GM12864 (cell line): ENCODE results near the gene COLQ.

Experiments used
- DNase-seq: peaks from one replicate; pipeline ENCODE4 v3.0.0-alpha.2; 2011; ENCODE audit warnings: low read depth
- H3K4me3 ChIP-seq: 2 replicates; pipeline ENCODE4 v1.5.1; 2011; ENCODE audit warnings: mild to moderate bottlenecking, low read depth, low read length, control low read depth
- TF ChIP-seq, protein P1 (sequence below): IDR thresholded peaks from 2 replicates; pipeline ENCODE4 v1.5.1; 2011; ENCODE audit warnings: low read depth, mild to moderate bottlenecking, moderate library complexity, low read length, control low read depth, inconsistent platforms; ENCODE audit errors: missing control alignments

COLQ gene

DNA sequence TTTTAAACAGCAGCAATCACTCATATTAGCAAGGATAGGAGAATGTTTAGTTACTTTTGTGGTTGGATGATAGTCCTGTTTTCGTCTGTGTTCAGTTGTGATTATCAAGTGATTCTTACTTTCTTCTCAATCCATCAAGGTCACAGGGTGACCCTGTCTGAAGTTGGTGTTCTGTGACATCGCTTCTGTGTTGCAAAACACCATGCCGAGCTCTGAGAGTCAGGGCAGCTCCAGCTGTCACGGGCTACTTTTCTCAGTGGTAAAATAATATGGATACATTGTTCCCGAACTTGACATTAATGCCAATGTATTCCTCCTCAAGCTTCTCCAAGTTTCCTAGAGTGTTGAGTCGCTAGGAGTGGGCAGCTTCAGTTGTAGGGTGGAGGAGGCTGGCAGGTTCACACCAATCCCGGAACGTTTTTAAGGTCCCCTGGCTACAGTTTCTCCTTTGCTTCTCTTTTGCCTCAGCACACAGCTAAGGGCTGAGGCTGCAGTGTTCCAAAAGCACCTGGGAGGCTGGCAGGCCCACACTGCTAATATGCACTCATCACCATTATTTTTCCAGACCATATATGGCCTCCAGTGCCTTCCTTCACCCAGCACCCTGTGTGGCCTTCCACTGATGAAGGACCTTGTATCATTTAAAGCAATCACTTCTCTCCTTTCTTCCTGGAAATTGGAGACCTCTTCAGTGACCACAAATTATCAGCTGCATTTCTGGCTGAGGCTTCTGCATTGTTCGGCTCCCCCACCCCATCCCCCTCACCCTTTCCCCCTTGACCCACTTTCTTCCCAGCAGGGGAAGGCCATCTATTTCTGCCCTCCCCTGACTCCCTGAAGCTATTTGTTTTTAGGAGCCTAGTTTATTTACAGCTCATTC, 25.8 kb downstream of the COLQ start:
- TF ChIP-seq, protein P1, sequence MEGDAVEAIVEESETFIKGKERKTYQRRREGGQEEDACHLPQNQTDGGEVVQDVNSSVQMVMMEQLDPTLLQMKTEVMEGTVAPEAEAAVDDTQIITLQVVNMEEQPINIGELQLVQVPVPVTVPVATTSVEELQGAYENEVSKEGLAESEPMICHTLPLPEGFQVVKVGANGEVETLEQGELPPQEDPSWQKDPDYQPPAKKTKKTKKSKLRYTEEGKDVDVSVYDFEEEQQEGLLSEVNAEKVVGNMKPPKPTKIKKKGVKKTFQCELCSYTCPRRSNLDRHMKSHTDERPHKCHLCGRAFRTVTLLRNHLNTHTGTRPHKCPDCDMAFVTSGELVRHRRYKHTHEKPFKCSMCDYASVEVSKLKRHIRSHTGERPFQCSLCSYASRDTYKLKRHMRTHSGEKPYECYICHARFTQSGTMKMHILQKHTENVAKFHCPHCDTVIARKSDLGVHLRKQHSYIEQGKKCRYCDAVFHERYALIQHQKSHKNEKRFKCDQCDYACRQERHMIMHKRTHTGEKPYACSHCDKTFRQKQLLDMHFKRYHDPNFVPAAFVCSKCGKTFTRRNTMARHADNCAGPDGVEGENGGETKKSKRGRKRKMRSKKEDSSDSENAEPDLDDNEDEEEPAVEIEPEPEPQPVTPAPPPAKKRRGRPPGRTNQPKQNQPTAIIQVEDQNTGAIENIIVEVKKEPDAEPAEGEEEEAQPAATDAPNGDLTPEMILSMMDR, result no peak
- DNase-seq, result no peak
- no peak overlapping the region for H3K4me3 ChIP-seq

DNA sequence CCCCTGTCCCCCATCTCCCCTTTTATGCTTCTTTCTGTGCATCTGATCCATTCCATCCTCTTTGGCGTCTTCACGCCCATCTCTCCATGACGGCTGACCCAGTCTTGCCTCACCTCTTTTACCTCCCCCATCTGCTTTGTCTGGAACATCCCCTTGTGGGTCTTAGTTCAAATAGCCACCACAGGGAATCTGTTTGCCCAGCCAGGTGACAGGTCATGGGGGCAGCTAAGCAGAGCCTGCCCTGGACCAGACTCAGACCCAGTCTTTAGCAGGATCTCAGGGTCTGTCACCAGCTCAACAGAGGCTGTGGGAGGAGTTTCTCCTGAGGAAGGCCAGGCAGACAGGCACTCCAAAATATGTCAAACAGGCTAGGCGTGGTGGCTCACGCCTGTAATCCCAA, 28.1 kb downstream of the COLQ start:
- TF ChIP-seq, protein P1, result no peak
- DNase-seq, result no peak
- no peak overlapping the region for H3K4me3 ChIP-seq

DNA sequence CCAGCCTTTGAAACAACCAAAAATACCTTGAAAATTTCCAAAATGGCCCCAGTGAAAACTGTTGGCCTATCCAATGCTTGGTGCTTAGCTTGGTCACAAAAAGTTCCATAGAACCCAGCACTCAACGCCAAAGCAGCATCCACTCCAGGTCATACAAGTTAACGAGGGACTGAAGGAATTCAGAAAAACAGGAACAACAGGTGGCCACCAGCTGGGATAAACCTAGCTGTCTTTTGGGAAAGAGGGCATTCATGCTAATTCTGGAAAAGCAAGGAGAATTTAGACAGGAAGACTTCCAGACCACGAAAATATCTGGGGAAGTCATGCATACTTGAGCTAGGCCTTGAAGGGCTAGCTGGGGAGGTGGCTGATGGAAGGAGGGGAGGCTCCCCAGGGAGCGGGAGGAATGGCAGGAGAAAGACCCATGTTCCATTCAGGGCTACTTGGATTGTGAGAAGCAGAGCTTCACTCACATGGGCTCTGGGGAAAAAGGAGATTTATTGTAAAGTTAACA, 28.6 kb downstream of the COLQ start:
- no peak overlapping the region for H3K4me3 ChIP-seq
- TF ChIP-seq, protein P1, result no peak
- no peak for DNase-seq

DNA sequence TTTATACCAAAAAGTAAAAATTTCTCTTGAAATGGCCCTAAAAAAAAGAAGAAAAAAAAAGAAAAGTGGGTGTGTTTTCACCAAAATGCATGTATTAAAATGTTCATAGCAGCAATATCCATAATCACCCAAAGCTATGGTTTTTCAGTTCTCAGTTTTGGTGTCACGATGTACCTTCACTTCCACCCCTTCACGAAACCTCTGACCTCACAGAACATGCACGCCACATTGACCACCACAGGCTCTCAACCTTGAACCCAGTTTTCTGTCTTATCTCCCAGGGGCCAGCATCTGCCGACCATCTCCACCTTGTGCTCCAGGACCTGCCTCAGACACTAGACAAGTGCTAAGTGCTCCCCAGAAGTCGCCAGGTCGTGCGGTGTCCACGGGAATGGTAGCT, 30.4 kb downstream of the COLQ start:
- H3K4me3 ChIP-seq, result no peak overlapping the region
- no peak for DNase-seq
- TF ChIP-seq, protein P1, result no peak

DNA sequence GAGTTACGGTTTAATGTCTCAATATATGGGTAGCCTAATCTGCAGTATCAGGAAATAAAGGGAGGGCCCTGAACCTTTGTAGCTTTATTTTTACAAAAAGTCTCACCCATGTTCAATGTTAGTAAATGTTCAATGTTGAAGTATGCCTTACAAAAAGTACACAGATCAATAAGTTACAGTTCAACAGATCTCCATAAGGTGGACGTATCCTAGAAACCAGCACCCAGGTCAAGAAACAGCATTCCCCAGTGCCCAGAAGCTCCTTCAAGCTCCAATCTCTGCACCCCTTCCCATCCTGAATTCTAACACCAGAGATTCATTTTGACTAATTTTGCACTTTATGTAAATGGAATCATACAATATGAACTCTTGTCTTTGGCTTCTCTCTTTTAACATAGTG, 31.3 kb downstream of the COLQ start:
- no peak for DNase-seq
- TF ChIP-seq, protein P1, result no peak
- no peak overlapping the region for H3K4me3 ChIP-seq

DNA sequence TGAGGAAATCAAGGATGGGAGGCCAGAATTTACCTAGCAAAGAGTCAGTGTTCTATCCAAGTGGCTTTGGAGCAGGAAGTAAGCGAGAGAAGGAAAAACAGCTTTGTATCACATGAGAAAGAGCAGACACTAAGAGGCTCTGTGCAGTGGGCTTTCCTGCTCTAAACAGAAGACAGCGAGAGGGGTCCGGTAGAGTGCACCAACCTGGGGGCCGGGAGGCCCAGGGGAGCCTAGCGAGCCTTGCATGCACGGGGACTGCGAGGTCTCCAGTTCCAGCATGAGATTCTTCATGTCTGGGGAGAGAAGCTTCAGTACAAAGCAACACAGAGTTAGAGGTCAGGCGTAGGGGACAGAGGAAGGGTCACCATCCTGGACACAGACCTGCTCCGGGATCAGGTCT, 33.5 kb downstream of the COLQ start:
- TF ChIP-seq, protein P1, result no peak
- DNase-seq, result no peak
- H3K4me3 ChIP-seq, result no peak overlapping the region

DNA sequence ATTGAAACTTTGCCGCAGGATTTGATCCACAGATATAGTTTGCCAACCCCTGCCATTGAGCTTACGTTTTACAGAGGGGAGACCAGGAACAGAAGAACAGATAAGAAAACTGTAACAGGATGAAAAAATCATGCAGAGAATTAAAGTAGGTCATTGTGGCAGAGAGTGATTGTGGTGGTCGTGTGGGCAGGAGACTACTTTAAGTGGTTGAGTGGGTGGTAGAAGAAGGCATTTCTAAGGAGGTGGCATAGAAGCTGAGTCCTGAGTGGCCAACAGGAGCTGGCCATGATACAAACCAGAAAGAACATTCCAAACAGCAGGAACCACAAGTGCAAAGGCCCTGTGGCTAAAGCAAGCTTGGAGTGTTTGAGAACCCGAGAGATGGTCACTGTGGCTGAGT, 34.5 kb downstream of the COLQ start:
- TF ChIP-seq, protein P1, result no peak
- DNase-seq, result no peak
- no peak overlapping the region for H3K4me3 ChIP-seq
